Measurements from ENCODE around the gene MRPS16.

- no peak for TF ChIP-seq CTCF (IDR thresholded peaks at IDR 0.05)
- no peak for TF ChIP-seq POLR2A (IDR thresholded peaks at IDR 0.05)
These were observed 13.4 kb downstream of the MRPS16 start for GRCh38 chr10:73238990-73239566.

All from vagina (tissue), 2 donors.